Smooth muscle cell (in vitro differentiated cells): ENCODE results near the gene POLD3. TPM values are rescaled to one million over a fixed set of nuclear protein-coding genes. Genes with fewer than 3 reads are reported as not detected.

Experiments
- DNase-seq: peaks from one replicate; lab custom pipeline; 2025; ENCODE audit not compliant: unreplicated experiment; lab: John Stamatoyannopoulos, UW
- H2AFZ ChIP-seq: fragments of 200-600 bp; sonication (generic); 2 replicates; pipeline ENCODE4 v1.6.0; 2016; ENCODE audit warnings: antibody characterized with exemption, low read depth, mild to moderate bottlenecking
- H3F3A ChIP-seq: fragments of 200-600 bp; sonication (generic); 2 replicates; pipeline ENCODE4 v1.6.0; 2017; ENCODE audit warnings: antibody characterized with exemption, low read depth
- H3K27ac ChIP-seq: fragments of 200-600 bp; sonication (generic); 2 replicates; pipeline ENCODE4 v1.5.1; 2016; ENCODE audit warnings: low read depth, mild to moderate bottlenecking
- H3K27me3 ChIP-seq: fragments of 200-600 bp; sonication (generic); 2 replicates; pipeline ENCODE4 v1.6.1; 2016; ENCODE audit warnings: low read depth, mild to moderate bottlenecking
- H3K36me3 ChIP-seq: fragments of 200-600 bp; sonication (generic); 2 replicates; pipeline ENCODE4 v1.5.1; 2016; ENCODE audit warnings: low read depth
- H3K4me1 ChIP-seq: fragments of 200-600 bp; sonication (generic); 2 replicates; pipeline ENCODE4 v1.5.1; 2016; ENCODE audit warnings: low read depth
- H3K4me2 ChIP-seq: fragments of 200-600 bp; sonication (generic); 2 replicates; pipeline ENCODE4 v1.6.0; 2016; ENCODE audit warnings: mild to moderate bottlenecking
- H3K4me3 ChIP-seq: fragments of 200-600 bp; sonication (generic); 2 replicates; pipeline ENCODE4 v1.5.1; 2016; ENCODE audit warnings: mild to moderate bottlenecking
- H3K79me2 ChIP-seq: fragments of 200-600 bp; sonication (generic); 2 replicates; pipeline ENCODE4 v1.6.0; 2016; ENCODE audit warnings: low read depth, mild to moderate bottlenecking
- H3K9ac ChIP-seq: fragments of 200-600 bp; sonication (generic); 2 replicates; pipeline ENCODE4 v1.6.0; 2016; ENCODE audit warnings: low read depth
- H3K9me3 ChIP-seq: fragments of 200-600 bp; sonication (generic); replicated peaks from 2 replicates; pipeline ENCODE4 v1.5.1; 2016; ENCODE audit warnings: low read depth
- H4K20me1 ChIP-seq: fragments of 200-600 bp; sonication (generic); 2 replicates; pipeline ENCODE4 v1.6.0; 2016; ENCODE audit warnings: low read depth
- CTCF ChIP-seq: fragments of 200-600 bp; sonication (generic); IDR thresholded peaks from 2 replicates; pipeline ENCODE4 v1.5.1; 2017; ENCODE audit warnings: borderline replicate concordance, mild to moderate bottlenecking, antibody characterized with exemption; ENCODE audit not compliant: insufficient read depth, poor library complexity, severe bottlenecking
- WGBS: methylation state at CpG from one replicate; pipeline ENCODE4 v1.1.7; 2016; ENCODE audit warnings: low lambda C conversion rate; 5-methylcytosine and 5-hydroxymethylcytosine counted together
- polyA plus RNA-seq: library from polyadenylated mRNA; unstranded; fragments of >200 nt; fragmentation: Nextera tagmentation; extraction: Ambion mirVana; gene quantifications from 2 replicates; pipeline ENCODE4 v1.2.1, GENCODE V29; 2016
- total RNA-seq: library from RNA; depleted of rRNA; stranded (reverse); fragments of >200 nt; gene quantifications from 2 replicates; pipeline ENCODE4 v1.2.3, GENCODE V29; 2014

Gene POLD3
- total and polyA plus RNA-seq, 2 experiments from 2014 or later, result 21.0 to 33.9 TPM

GRCh38 chr11:74550991-74551753, 41.2 kb upstream of the POLD3 start:
- Histone ChIP-seq H3K27me3 (no peaks in the 10 kb centered on the region), H2AFZ (peak overlapping the region; percentile 30), H3F3A (no peaks in the 10 kb centered on the region), H3K4me1 (no peaks in the 10 kb centered on the region), H3K4me2 (no peak overlapping the region), H4K20me1 (no peaks in the 10 kb centered on the region), H3K9me3 (no peaks in the 10 kb centered on the region), H3K27ac (no peak overlapping the region), H3K4me3 (no peak overlapping the region), H3K9ac (no peak overlapping the region), H3K36me3 (no peaks in the 10 kb centered on the region), H3K79me2 (no peaks in the 10 kb centered on the region)
- DNase-seq, result no peak
- no peak for TF ChIP-seq CTCF
- 84% methylated on average over 4 of the region's 4 CpGs for WGBS

- no peak overlapping the region for H3K4me2 ChIP-seq
- no peak overlapping the region for H3K9ac ChIP-seq
- H3K9me3 ChIP-seq, result no peaks in the 10 kb centered on the region
- H4K20me1 ChIP-seq, result no peaks in the 10 kb centered on the region
- H3K79me2 ChIP-seq, result no peaks in the 10 kb centered on the region
- no peaks in the 10 kb centered on the region for H3K4me1 ChIP-seq
- H2AFZ ChIP-seq, result no peak overlapping the region
- H3K27ac ChIP-seq, result no peak overlapping the region
- no peak overlapping the region for H3K4me3 ChIP-seq
- no peak for TF ChIP-seq CTCF
- H3K27me3 ChIP-seq, result no peaks in the 10 kb centered on the region
- H3F3A ChIP-seq, result no peaks in the 10 kb centered on the region
- H3K36me3 ChIP-seq, result no peaks in the 10 kb centered on the region
- no peak for DNase-seq
Observed at GRCh38 chr11:74551754-74552145, 40.6 kb upstream of the POLD3 start.

- 95% methylated on average over 3 of the region's 3 CpGs for WGBS
- H3K4me1 ChIP-seq, result no peaks in the 10 kb centered on the region
- H3K79me2 ChIP-seq, result no peaks in the 10 kb centered on the region
- H3K36me3 ChIP-seq, result no peaks in the 10 kb centered on the region
- no peaks in the 10 kb centered on the region for H3K27me3 ChIP-seq
- no peak overlapping the region for H3K4me2 ChIP-seq
- TF ChIP-seq CTCF, result no peak
- H4K20me1 ChIP-seq, result no peaks in the 10 kb centered on the region
- H3F3A ChIP-seq, result no peaks in the 10 kb centered on the region
- H3K9me3 ChIP-seq, result no peaks in the 10 kb centered on the region
- H3K27ac ChIP-seq, result no peak overlapping the region
- no peak overlapping the region for H3K4me3 ChIP-seq
- H3K9ac ChIP-seq, result no peak overlapping the region
- DNase-seq, result no peak
- H2AFZ ChIP-seq, result no peak overlapping the region
Observed at GRCh38 chr11:74557526-74557925, 34.9 kb upstream of the POLD3 start.
